Stimulated activated CD4-positive, alpha-beta T cell treated with anti-CD3 and anti-CD28 coated beads, Interleukin-12 subunit alpha, Interleukin-12 subunit beta, amount 100 ng/mL, for 24 hours (primary cell): ENCODE data around the gene SAXO2.
"Not testable (repeated sequence)": the region's sequence is repeated elsewhere in the genome, so short reads cannot be mapped to it uniquely, and the experiment has no call there.

ENCODE experiments used
- DNase-seq, 2 experiments: peaks; one replicate each; pipeline ENCODE4 v3.0.0-alpha.2; 2020; ENCODE audit warnings: low read depth in 2 of 2

Gene SAXO2, protein sequence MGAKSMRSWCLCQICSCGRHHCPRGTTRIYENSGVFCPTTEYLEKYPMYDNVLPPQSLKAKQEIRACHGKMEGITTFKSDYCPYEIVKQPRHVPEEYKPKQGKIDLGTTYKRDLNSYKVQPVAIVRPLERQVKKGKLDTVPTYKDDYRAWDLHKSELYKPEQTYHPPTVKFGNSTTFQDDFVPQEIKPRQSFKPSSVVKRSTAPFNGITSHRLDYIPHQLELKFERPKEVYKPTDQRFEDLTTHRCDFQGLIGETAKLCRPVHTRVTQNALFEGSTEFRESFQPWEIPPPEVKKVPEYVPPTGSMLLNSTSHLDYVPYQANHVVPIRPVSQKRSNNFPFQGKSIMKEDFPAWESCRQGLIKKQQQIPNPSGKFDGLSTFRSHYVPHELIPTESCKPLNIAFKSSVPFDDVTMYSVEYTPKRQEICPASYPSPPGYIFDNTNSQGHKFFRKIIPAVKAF

DNA sequence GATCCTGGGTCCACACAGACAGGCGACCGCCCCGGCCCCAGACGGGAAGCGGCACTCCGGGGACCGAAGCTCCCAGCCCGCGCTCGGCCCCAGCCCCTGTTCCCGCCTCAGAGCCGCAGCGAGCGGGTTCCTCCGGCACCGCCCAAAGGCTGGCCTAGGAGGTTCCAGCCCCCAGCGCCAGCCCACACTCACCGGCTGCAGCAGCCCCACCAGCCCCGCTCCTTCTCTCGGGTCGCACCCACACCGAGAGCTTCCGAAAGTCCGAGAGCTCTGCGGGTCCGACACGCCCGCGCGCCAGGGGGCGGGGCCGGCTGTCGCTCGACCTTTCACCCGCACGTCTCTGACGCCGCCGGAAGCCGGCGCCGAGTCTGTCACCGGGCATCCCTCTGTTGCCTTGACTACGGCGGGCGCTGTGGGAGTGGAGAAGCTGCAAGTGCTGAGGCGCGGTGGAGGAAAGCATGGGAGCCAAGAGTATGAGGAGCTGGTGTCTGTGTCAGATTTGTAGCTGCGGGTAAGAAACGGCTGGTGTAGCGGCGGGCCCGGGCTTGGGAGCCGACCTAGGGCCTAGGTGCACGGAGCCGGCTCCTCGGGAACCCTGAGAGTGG, at the start of gene SAXO2, which contains the start of gene EFL1:
TSS of gene SAXO2 (plus strand) at position 397 of the 605 bp plus-strand sequence. CDS start at position 459, 62 bp downstream.
TSS of gene EFL1 (minus strand) at position 313 of the 605 bp plus-strand sequence. CDS start 956 bp downstream, outside the sequence.
- DNase-seq: peak; percentile 87 to 94

DNA sequence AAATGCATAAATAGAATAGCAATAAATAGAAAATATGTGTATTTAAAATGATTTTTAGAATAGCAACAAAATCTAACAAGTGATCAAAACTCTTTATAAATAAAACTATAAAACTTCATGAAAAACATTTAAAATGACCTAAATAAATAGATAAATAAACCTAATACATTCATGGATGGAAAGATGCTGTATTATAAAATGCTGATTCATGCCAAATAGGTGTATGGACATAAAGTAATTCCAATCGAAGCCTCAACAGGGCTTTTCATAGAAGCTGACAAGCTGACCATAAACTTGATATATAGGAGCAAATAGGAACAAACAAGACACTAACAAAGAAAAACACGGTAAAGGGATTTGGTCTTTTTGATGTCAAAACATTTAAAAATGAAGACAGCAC, 46.5 kb upstream of the SAXO2 start:
- not testable (repeated sequence) for DNase-seq

- peak in 1 of 2 experiments; percentile 7 for DNase-seq
Observed at GRCh38 chr15:82221535-82221934, 41.1 kb upstream of the SAXO2 start.

GRCh38 chr15:82228750-82229149, 33.9 kb upstream of the SAXO2 start:
- no peak for DNase-seq

DNA sequence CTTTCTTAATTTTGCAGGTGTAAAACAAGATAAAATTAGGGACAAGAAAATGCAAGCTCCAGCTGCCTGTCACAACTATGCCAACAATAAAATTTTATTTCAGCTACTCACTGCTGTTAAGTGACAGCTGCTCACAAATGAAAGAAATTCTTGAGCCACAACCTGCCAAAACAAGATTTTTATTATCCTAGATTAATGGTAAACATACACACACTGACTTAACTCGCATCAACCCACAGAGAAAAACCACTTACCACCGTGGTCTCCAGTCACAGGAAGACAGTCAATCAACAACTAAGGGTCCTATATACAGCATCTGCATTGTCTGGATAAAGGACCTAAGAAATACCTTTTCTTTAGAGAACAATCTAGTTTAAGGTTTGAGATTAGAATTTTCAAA, 31.4 kb upstream of the SAXO2 start:
- DNase-seq: no peak

- DNase-seq: no peak
Observed at GRCh38 chr15:82231842-82232241, 30.8 kb upstream of the SAXO2 start.

GRCh38 chr15:82237944-82238534, 24.6 kb upstream of the SAXO2 start:
- not testable (repeated sequence) for DNase-seq

DNA sequence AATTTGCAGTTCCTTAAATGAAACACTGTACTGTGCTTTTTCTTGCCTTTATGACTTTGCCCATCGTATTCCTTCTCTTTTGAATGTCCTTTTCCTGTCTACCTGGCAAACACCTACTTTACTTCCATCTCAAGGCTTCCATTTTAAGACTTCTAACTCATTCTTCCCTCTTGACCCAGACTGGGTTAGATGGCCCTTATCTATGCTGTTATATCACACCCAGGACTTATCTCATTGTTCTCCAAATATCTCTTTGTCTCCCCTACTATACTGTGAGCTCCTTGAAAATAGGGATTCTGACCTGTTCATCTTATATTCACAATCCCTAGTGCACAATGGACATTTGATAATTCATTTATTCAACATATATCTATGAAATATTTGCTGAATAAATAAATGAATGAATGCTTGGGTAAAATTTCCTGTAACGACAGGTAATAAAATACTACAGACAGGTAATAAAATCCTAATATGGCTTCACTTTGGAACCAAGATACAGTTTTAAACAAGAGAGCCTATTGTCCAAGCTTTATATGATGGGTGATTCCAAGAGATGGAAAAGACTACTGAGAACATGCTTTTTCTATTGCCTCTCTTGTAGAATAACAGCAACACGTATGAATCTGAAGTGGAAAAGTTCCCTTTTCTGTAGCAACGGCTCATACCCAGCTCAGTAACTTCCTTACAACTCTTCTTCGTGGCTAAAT, 22.8 kb upstream of the SAXO2 start:
- DNase-seq: no peak

DNA sequence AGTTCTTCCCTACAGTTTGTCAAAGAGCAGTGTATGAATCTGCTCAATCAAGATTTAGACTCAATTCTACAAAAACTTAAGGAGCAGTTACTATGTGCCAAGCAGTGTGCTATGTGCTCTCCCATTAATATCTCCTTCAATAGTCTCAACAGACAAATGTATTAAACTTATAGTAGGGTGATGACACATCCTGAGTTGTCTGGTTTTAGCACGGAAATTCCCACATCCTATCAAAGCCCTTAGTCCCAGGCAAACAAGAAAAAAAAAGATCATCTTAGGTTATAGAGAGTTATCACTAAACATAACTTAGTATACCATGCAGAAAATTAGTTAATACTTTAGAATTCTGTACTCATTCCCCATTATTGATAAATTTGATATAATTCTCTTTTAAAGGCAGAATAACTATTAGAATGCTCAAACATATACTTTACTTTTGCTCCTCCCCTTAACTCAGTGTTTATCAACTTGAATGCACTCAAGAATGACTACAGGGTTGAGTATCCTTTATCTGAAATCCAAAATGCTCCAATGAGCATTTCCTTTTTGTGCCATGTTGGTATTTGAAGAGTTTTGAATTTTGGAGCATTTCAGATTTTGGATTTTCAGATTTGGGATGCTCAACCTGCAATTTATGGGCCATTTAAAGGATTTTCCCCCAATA, 20.6 kb upstream of the SAXO2 start:
- not testable (repeated sequence) for DNase-seq

GRCh38 chr15:82243644-82244043, 19.0 kb upstream of the SAXO2 start:
- not testable (repeated sequence) for DNase-seq

DNA sequence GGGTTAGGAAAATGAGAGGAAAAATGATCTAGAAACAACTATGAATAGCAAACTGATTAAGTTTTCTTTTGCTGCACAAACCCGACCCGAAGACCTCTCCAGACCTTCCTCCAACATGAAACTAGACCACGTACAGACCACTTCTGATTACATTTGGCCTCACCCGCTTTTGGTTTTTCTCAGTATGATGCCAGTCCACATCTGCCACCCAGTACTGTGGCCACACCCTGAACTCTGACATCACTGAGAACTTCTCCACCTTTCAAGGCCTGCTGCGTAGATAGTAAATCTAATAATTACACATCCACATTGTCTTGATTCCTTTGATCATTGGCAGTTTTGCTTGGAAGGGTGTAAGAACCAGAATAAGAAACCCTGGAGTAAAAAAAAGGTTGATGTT, 16.7 kb upstream of the SAXO2 start:
- DNase-seq: not testable (repeated sequence)

DNA sequence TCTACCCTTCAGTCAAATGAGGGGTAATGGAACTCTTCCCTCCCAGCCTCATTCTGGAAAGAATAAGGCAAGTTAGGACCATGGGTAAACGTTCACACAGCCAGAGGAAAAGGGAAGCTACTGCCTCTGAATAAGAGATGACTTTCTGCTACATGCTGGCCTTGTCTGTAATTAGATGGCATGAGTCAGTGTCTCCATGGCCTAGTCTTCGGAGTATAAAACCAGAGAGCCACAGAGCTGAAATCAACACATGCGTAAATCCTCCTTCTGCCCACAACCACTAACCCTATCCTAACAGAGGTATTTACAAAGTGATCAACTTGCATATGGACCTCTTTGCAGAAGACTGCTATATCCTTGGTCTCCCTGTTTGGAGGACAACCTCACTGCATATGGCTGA, 14.4 kb upstream of the SAXO2 start:
- DNase-seq: not testable (repeated sequence)

DNA sequence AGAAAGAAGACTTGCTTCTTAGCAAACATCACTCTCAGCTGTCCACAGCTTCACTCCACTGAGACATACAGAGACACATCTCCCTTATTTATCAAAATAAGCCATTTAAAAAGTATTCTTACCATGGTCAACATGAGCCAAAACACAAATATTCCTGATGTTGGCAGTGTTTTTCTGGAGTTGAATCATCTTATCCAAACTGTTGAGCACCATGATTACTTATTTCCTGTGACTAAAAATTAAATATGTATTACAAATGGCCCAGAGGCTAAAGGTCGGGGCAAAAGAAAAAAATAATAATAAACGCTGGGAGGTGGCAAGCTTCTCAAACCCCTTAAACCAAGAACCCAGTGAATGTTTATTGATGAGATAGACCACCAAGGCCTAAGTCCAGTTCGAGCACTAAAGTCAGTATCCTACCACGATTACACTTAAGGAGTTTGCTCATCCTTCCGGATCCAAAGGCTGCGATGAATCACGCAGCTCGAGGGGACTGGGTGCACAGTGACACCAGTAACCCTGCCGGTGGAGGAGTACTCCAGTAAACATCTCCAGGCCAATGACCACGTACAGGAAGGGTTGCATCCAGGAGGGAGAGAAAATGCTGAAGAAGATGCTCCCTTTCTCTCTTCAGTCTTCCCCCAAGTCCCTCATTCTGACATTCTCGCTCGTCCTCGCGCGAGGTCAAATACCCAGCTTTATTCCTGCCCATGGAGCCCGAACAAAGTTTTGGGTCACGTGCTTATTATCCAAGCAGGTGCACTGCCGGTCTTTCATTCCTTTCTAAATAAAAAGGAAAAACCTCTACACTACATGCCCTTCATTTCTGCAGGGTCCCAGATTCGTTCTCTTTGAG, 824 bp upstream of the SAXO2 start:
- DNase-seq: peak; percentile 2 to 35

- DNase-seq: no peak
Observed at GRCh38 chr15:82263350-82263749, 732 bp downstream of the SAXO2 start.

DNA sequence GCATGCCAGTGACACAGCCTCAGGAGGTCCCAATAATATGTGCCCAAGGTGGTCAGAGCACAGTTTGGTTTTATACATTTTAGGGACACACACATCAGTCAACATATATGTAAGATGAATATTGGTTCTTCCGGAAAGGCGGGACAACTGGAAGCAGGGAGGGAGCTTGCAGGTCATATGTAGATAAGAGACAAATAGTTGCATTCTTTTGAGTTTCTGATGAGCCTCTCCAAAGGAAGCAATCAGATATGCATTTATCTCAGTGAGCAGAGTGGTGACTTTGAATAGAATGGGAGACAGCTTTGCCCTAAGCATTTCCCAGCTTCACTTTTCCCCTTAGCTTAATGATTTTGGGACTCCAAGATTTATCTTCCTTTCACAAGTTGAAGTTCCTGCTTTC, 4.5 kb downstream of the SAXO2 start:
- DNase-seq: not testable (repeated sequence)

DNA sequence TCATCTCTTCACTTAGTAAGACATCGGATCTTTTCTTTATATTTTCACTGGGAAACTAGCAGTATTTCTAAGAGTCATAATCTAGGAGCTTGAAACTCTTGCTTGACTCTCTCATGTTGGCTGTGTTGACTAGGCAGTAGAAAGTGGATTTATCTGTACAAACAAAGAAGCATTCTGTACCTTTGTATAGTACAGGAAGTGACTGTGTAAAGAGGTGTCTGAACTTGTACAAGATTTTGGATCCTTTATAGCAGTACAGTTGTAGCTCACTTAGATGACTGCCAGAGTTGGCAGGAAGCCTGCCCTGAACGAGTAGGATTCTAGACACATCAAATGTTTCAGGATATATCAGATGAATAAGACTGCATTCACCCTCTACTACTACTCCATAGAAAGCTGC, 5.8 kb downstream of the SAXO2 start:
- not testable (repeated sequence) for DNase-seq

GRCh38 chr15:82272154-82272553, 9.5 kb downstream of the SAXO2 start:
- DNase-seq: no peak

GRCh38 chr15:82275410-82275809, 12.8 kb downstream of the SAXO2 start:
- DNase-seq: no peak

GRCh38 chr15:82281276-82281675, 18.7 kb downstream of the SAXO2 start:
- DNase-seq: not testable (repeated sequence)

DNA sequence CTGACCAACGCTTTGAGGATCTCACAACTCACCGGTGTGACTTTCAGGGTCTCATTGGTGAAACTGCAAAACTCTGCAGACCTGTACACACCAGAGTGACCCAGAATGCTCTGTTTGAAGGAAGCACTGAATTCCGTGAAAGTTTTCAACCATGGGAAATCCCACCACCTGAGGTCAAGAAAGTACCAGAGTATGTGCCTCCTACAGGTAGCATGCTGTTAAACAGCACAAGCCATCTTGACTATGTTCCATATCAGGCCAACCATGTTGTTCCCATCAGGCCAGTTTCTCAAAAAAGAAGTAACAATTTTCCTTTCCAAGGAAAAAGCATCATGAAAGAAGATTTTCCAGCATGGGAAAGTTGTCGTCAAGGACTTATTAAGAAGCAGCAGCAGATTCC, 19.8 kb downstream of the SAXO2 start:
- not testable (repeated sequence) for DNase-seq
